Measurements from ENCODE around the gene RNF32.
"Not testable (repeated sequence)": the region's sequence is repeated elsewhere in the genome, so short reads cannot be mapped to it uniquely, and the experiment has no call there.

The RNF32 gene

GRCh38 chr7:156701787-156702186, 61.2 kb downstream of the RNF32 start:
- H3K9ac ChIP-seq (ENCODE audit: low read length); H3K27me3 ChIP-seq (ENCODE audit: insufficient read depth, low read length); H4K20me1 ChIP-seq (ENCODE audit: insufficient read depth, low read length); H3K27ac ChIP-seq (ENCODE audit: low read depth, low read length, poor library complexity, severe bottlenecking); H2AFZ ChIP-seq (ENCODE audit: low read length); H3K79me2 ChIP-seq (ENCODE audit: insufficient read depth, low read length); H3K9me2 ChIP-seq (ENCODE audit: low read depth, low read length); H3F3A ChIP-seq (ENCODE audit: insufficient read depth, low read length); H3K4me2 ChIP-seq (ENCODE audit: low read length); H3K4me3 ChIP-seq (ENCODE audit: low read depth, low read length, poor library complexity, severe bottlenecking): not testable (repeated sequence)
- peaks cover 11% of the 10 kb centered on the region for H3K4me1 ChIP-seq (ENCODE audit: insufficient read depth, low read length, severe bottlenecking)
- peaks cover 11% of the 10 kb centered on the region for H3K9me3 ChIP-seq (ENCODE audit: low read length)
- peaks cover 24% of the 10 kb centered on the region for H3K36me3 ChIP-seq (ENCODE audit: insufficient read depth, low read length)

DNA sequence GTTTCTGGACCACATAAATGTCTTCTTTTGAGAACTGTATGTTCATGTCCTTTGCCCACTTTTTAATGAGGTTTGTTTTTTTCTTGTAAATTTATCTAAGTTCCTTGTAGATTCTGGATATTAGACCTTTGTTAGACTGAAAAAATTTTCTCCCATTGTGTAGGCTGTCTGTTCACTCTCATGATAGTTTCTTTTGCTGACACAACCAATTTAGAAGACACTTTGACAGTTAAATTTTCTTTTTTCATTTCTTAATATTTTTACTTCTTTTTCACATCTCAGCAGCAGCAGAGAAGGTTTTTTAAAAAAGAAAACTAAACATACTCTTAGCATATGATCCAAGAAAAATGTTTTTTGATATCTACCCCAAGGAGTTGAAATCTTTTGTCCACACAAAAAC, 61.8 kb downstream of the RNF32 start:
- H3K9me2 ChIP-seq (ENCODE audit: low read depth, low read length), result no peaks in the 10 kb centered on the region
- H3K79me2 ChIP-seq (ENCODE audit: insufficient read depth, low read length), result no peaks in the 10 kb centered on the region
- H3K4me2 ChIP-seq (ENCODE audit: low read length), result no peak overlapping the region
- H3K9me3 ChIP-seq (ENCODE audit: low read length), result peaks cover 11% of the 10 kb centered on the region
- no peak overlapping the region for H3K27ac ChIP-seq (ENCODE audit: low read depth, low read length, poor library complexity, severe bottlenecking)
- no peak overlapping the region for H2AFZ ChIP-seq (ENCODE audit: low read length)
- no peaks in the 10 kb centered on the region for H3F3A ChIP-seq (ENCODE audit: insufficient read depth, low read length)
- no peaks in the 10 kb centered on the region for H4K20me1 ChIP-seq (ENCODE audit: insufficient read depth, low read length)
- no peaks in the 10 kb centered on the region for H3K27me3 ChIP-seq (ENCODE audit: insufficient read depth, low read length)
- no peak overlapping the region for H3K4me3 ChIP-seq (ENCODE audit: low read depth, low read length, poor library complexity, severe bottlenecking)
- peaks cover 24% of the 10 kb centered on the region for H3K36me3 ChIP-seq (ENCODE audit: insufficient read depth, low read length)
- peaks cover 11% of the 10 kb centered on the region for H3K4me1 ChIP-seq (ENCODE audit: insufficient read depth, low read length, severe bottlenecking)
- no peak overlapping the region for H3K9ac ChIP-seq (ENCODE audit: low read length)
- TF ChIP-seq EZH2 (IDR thresholded peaks at IDR 0.05; ENCODE audit: borderline replicate concordance, low read length), result no peak

DNA sequence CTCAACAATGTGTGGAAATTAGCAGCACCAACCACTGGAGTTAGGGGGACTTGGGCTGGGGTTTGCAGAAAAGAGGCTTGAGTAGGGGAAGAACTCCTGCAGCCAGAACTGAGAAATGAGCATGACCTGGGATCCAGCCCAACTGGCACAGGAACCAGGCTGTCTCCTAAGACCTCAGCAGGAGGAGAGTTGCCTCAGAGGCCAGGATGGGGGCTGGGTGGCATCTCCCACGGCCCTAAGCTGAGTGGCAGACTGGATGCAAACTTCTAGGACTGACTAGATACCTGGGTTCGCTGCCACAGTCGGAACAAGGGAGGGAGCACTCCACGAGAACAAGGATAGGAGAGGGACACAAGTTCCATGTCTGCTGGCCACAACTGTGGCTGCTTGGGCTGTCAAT, 62.6 kb downstream of the RNF32 start:
- no peaks in the 10 kb centered on the region for H3K27me3 ChIP-seq (ENCODE audit: insufficient read depth, low read length)
- H3K9ac ChIP-seq (ENCODE audit: low read length), result no peak overlapping the region
- H3K36me3 ChIP-seq (ENCODE audit: insufficient read depth, low read length), result peaks cover 24% of the 10 kb centered on the region
- no peak overlapping the region for H3K4me2 ChIP-seq (ENCODE audit: low read length)
- H3K9me2 ChIP-seq (ENCODE audit: low read depth, low read length), result no peaks in the 10 kb centered on the region
- H3K4me3 ChIP-seq (ENCODE audit: low read depth, low read length, poor library complexity, severe bottlenecking), result no peak overlapping the region
- H3K27ac ChIP-seq (ENCODE audit: low read depth, low read length, poor library complexity, severe bottlenecking), result no peak overlapping the region
- peaks cover 11% of the 10 kb centered on the region for H3K9me3 ChIP-seq (ENCODE audit: low read length)
- no peak overlapping the region for H2AFZ ChIP-seq (ENCODE audit: low read length)
- TF ChIP-seq, protein P1, sequence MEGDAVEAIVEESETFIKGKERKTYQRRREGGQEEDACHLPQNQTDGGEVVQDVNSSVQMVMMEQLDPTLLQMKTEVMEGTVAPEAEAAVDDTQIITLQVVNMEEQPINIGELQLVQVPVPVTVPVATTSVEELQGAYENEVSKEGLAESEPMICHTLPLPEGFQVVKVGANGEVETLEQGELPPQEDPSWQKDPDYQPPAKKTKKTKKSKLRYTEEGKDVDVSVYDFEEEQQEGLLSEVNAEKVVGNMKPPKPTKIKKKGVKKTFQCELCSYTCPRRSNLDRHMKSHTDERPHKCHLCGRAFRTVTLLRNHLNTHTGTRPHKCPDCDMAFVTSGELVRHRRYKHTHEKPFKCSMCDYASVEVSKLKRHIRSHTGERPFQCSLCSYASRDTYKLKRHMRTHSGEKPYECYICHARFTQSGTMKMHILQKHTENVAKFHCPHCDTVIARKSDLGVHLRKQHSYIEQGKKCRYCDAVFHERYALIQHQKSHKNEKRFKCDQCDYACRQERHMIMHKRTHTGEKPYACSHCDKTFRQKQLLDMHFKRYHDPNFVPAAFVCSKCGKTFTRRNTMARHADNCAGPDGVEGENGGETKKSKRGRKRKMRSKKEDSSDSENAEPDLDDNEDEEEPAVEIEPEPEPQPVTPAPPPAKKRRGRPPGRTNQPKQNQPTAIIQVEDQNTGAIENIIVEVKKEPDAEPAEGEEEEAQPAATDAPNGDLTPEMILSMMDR (IDR thresholded peaks at IDR 0.05; ENCODE audit: low read length), result no peak
- no peak for TF ChIP-seq EZH2 (IDR thresholded peaks at IDR 0.05; ENCODE audit: borderline replicate concordance, low read length)
- H4K20me1 ChIP-seq (ENCODE audit: insufficient read depth, low read length), result no peaks in the 10 kb centered on the region
- H3K79me2 ChIP-seq (ENCODE audit: insufficient read depth, low read length), result no peaks in the 10 kb centered on the region
- peaks cover 11% of the 10 kb centered on the region for H3K4me1 ChIP-seq (ENCODE audit: insufficient read depth, low read length, severe bottlenecking)
- no peaks in the 10 kb centered on the region for H3F3A ChIP-seq (ENCODE audit: insufficient read depth, low read length)

- H3K4me3 ChIP-seq (ENCODE audit: low read depth, low read length, poor library complexity, severe bottlenecking), result no peak overlapping the region
- H3K9me3 ChIP-seq (ENCODE audit: low read length), result peaks cover 9% of the 10 kb centered on the region
- H2AFZ ChIP-seq (ENCODE audit: low read length), result no peak overlapping the region
- no peaks in the 10 kb centered on the region for H3K79me2 ChIP-seq (ENCODE audit: insufficient read depth, low read length)
- H3K4me2 ChIP-seq (ENCODE audit: low read length), result no peak overlapping the region
- no peaks in the 10 kb centered on the region for H3F3A ChIP-seq (ENCODE audit: insufficient read depth, low read length)
- peaks cover 11% of the 10 kb centered on the region for H3K4me1 ChIP-seq (ENCODE audit: insufficient read depth, low read length, severe bottlenecking)
- no peak overlapping the region for H3K27ac ChIP-seq (ENCODE audit: low read depth, low read length, poor library complexity, severe bottlenecking)
- H3K36me3 ChIP-seq (ENCODE audit: insufficient read depth, low read length), result peaks cover 24% of the 10 kb centered on the region
- no peak overlapping the region for H3K9ac ChIP-seq (ENCODE audit: low read length)
- no peaks in the 10 kb centered on the region for H3K27me3 ChIP-seq (ENCODE audit: insufficient read depth, low read length)
- H4K20me1 ChIP-seq (ENCODE audit: insufficient read depth, low read length), result no peaks in the 10 kb centered on the region
- no peaks in the 10 kb centered on the region for H3K9me2 ChIP-seq (ENCODE audit: low read depth, low read length)
- TF ChIP-seq, protein P1 (IDR thresholded peaks at IDR 0.05; ENCODE audit: low read length), result no peak
- TF ChIP-seq EZH2 (IDR thresholded peaks at IDR 0.05; ENCODE audit: borderline replicate concordance, low read length), result no peak
These were observed 63.4 kb downstream of the RNF32 start for GRCh38 chr7:156703773-156704482.
